ENCODE measurements around the gene STEAP1.
"Not testable (repeated sequence)": the region's sequence is repeated elsewhere in the genome, so short reads cannot be mapped to it uniquely, and the experiment has no call there.

- peak in 1 of 3 experiments; percentile 36 for TF ChIP-seq CTCF (IDR thresholded peaks at IDR 0.05)
- not testable (repeated sequence) for TF ChIP-seq POLR2A (IDR thresholded peaks at IDR 0.05; ENCODE audit: low read depth); POLR2AphosphoS5 (IDR thresholded peaks at IDR 0.05); EP300 (IDR thresholded peaks at IDR 0.05)
Measured at GRCh38 chr7:90149428-90149827, 4.8 kb upstream of the STEAP1 start.
